Upper lobe of left lung (tissue), 6 donors: Measurements from ENCODE around the gene PPP1R1B. TPM values are rescaled to one million over a fixed set of nuclear protein-coding genes. Genes with fewer than 3 reads are reported as not detected.

ENCODE experiments used
- ATAC-seq, 2 donors: fragments of 200-7000 bp; cut with Tn5 transposase; one replicate each; pipeline ENCODE4 v1.9.1; 2022; ENCODE audit warnings: mild to moderate bottlenecking in 2 of 2, moderate library complexity in 2 of 2; ENCODE audit not compliant: low FRiP score in 2 of 2
- DNase-seq, 2 donors: peaks; one replicate each; pipeline ENCODE4 v3.0.0-alpha.2; 2019 to 2020
- H3K27ac ChIP-seq, 4 donors: fragments of 200-600 bp; sonication (generic); one replicate each; pipeline ENCODE4 v1.5.1; 2016 to 2019
- H3K27me3 ChIP-seq, 4 donors: fragments of 200-600 bp; sonication (generic); one replicate each; pipeline ENCODE4 v1.5.1; 2017 to 2019
- H3K36me3 ChIP-seq, 4 donors: fragments of 200-600 bp; sonication (generic); one replicate each; pipeline ENCODE4 v1.5.1; 2016 to 2019
- H3K4me1 ChIP-seq, 4 donors: fragments of 200-600 bp; sonication (generic); one replicate each; pipeline ENCODE4 v1.5.1; 2018 to 2019
- H3K4me3 ChIP-seq, 4 donors: fragments of 200-600 bp; sonication (generic); one replicate each; pipeline ENCODE4 v1.5.1; 2017 to 2019; ENCODE audit warnings: mild to moderate bottlenecking in 2 of 4, moderate library complexity in 1 of 4
- H3K9me3 ChIP-seq, 4 donors: fragments of 200-600 bp; sonication (generic); one replicate each; pipeline ENCODE4 v1.5.1; 2018 to 2019
- CTCF ChIP-seq, 6 experiments: fragments of 450-650 bp in 4 of 6; fragments of 200-600 bp in 2 of 6; sonication (generic) in 2 of 6; IDR thresholded peaks; one replicate each; pipeline ENCODE4 v1.5.1; 2016 to 2019; ENCODE audit warnings: antibody characterized with exemption in 6 of 6
- EP300 ChIP-seq, 4 donors: sonication (generic); formaldehyde crosslinking; IDR thresholded peaks; one replicate each; pipeline ENCODE4 v1.5.1; 2017; ENCODE audit warnings: antibody characterized with exemption in 4 of 4, control low read depth in 2 of 4
- POLR2A ChIP-seq, 4 donors: fragments of 450-650 bp; IDR thresholded peaks; one replicate each; pipeline ENCODE4 v1.5.1; 2016 to 2017; ENCODE audit warnings: antibody characterized with exemption in 4 of 4, mild to moderate bottlenecking in 2 of 4
- POLR2AphosphoS5 ChIP-seq, 2 donors: sonication (generic); formaldehyde crosslinking; IDR thresholded peaks; one replicate each; pipeline ENCODE4 v1.5.1; 2017; ENCODE audit warnings: antibody characterized with exemption in 2 of 2
- WGBS, 2 donors: methylation state at CpG; one replicate each; pipeline ENCODE4 v1.1.5; 2017 to 2018; 5-methylcytosine and 5-hydroxymethylcytosine counted together
- total RNA-seq, 6 donors: library from RNA; depleted of rRNA in 4 of 6; stranded (reverse); fragments of >200 nt in 4 of 6; gene quantifications; one replicate each; pipeline versions ENCODE4 v1.1.0 to v1.2.1, GENCODE V29; 2016 to 2021
- donor health status: DM: no; HTN: no; CAD: no; lungs with moderate emphysema.
- donor health status: DM: no; HTN: yes; CAD: no; lungs with severe emphysema.

Gene PPP1R1B
- total RNA-seq, 6 donors from 2014 or later, result 10.9 to 22.4 (median 13.8) TPM

- peak; percentile 82 to 84 for ATAC-seq
- Histone ChIP-seq H3K4me1 (peaks cover 13 to 37% (median 28%) of the 10 kb centered on the region in 4 donors), H3K4me3 (no peak overlapping the region), H3K27me3 (peaks cover 4 to 22% (median 14%) of the 10 kb centered on the region in 4 donors), H3K36me3 (no peaks in the 10 kb centered on the region), H3K27ac (no peak overlapping the region), H3K9me3 (no peaks in the 10 kb centered on the region)
- no peak for TF ChIP-seq POLR2A (IDR thresholded peaks at IDR 0.05)
- TF ChIP-seq CTCF (IDR thresholded peaks at IDR 0.05), result peak; percentile 86 to 96 (median 94)
- TF ChIP-seq POLR2AphosphoS5 (IDR thresholded peaks at IDR 0.05), result no peak
- 4 to 16% methylated on average over 5 to 16 of the region's 16 CpGs for WGBS, 2 donors
- DNase-seq, result peak; percentile 91 to 94
These were observed 3.3 kb upstream of the PPP1R1B start for GRCh38 chr17:39623356-39623950.

DNA sequence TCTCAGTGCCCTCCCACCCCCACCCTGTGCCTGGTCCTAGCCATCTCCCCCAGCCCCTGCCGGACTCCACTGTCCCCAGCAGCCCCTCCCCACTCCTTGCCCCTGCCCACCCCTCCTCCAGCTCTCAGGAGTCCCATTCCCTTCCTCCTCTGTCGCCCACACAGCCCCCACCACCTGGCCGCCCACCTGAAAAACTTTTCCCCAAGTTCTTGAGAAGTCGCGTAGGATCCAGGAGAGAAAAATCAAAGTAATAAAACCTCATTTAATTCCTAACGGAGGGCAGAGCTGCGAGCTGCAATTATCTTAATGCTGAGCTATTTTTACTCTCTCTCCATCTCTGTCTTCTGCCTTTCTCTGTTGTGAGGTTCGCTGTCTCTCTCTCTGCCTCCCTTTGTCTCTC is 2.4 kb upstream of the PPP1R1B start:
- H3K27me3 ChIP-seq, result peaks cover 4 to 17% (median 14%) of the 10 kb centered on the region in 4 donors
- H3K36me3 ChIP-seq, result no peaks in the 10 kb centered on the region
- WGBS, 2 donors, result 79 to 82% methylated on average over 8 of the region's 8 CpGs
- no peak for ATAC-seq
- TF ChIP-seq POLR2A (IDR thresholded peaks at IDR 0.05), result no peak
- TF ChIP-seq CTCF (IDR thresholded peaks at IDR 0.05), result no peak
- no peak for TF ChIP-seq EP300 (IDR thresholded peaks at IDR 0.05)
- no peak for TF ChIP-seq POLR2AphosphoS5 (IDR thresholded peaks at IDR 0.05)
- H3K27ac ChIP-seq, result no peak overlapping the region
- H3K4me3 ChIP-seq, result no peak overlapping the region
- DNase-seq, result no peak
- H3K9me3 ChIP-seq, result no peaks in the 10 kb centered on the region
- peaks cover 11 to 35% (median 25%) of the 10 kb centered on the region in 4 donors for H3K4me1 ChIP-seq

DNA sequence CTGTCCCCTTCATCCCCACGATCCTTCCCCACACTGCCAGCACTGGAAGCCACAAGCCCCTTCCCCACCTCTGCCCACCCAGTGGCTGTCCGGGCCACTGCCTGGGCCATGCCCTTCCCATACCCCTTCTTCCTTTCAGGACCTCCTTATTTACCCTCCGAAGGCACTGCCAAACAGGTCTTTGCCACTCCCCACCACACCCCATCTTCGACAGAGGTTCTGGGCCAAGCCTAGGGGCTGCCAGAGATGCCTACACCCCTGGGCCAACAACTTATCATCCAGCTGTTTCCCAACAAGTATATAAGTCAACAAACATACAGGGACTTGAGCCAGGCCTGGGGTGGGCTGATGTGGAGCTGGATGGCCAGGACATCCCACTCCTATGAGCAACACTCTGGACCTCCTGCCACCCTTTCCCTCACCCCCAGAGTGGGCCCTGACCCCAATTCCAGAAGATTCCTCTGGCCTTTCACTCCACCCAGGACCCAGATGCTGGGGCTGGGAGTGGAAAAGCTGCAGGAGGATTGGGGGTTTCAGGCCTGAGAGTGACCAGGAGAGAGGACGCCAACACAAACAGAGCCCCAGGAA is 1.5 kb upstream of the PPP1R1B start:
- Histone ChIP-seq H3K9me3 (no peaks in the 10 kb centered on the region), H3K27ac (no peak overlapping the region), H3K36me3 (no peaks in the 10 kb centered on the region), H3K4me1 (peaks cover 11 to 43% (median 30%) of the 10 kb centered on the region in 4 donors), H3K27me3 (peaks cover 4 to 17% (median 14%) of the 10 kb centered on the region in 4 donors), H3K4me3 (no peak overlapping the region)
- TF ChIP-seq CTCF (IDR thresholded peaks at IDR 0.05), result no peak
- TF ChIP-seq POLR2AphosphoS5 (IDR thresholded peaks at IDR 0.05), result no peak
- TF ChIP-seq EP300 (IDR thresholded peaks at IDR 0.05), result no peak
- TF ChIP-seq POLR2A (IDR thresholded peaks at IDR 0.05), result no peak
- ATAC-seq (no peak), DNase-seq (no peak)
- WGBS, 2 donors, result 65 to 84% methylated on average over 4 to 5 of the region's 5 CpGs

DNA sequence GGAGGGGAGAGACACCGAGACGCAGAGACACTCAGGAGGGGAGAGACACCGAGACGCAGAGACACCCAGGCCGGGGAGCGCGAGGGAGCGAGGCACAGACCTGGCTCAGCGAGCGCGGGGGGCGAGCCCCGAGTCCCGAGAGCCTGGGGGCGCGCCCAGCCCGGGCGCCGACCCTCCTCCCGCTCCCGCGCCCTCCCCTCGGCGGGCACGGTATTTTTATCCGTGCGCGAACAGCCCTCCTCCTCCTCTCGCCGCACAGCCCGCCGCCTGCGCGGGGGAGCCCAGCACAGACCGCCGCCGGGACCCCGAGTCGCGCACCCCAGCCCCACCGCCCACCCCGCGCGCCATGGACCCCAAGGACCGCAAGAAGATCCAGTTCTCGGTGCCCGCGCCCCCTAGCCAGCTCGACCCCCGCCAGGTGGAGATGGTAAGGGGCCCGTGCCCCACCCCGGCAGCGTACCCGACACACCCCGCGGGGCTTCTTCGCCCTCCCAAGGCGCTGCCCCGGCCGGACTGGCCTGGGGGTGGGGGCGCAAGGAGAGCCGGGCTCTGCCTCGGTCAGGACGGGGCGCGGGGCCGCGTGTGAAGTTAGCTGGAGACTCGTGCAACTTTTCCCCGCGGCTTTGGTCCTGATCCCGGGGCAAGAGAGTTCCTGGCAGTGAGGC is 427 bp downstream of the PPP1R1B start:
- ATAC-seq, result no peak
- peaks cover 4 to 17% (median 14%) of the 10 kb centered on the region in 4 donors for H3K27me3 ChIP-seq
- H3K9me3 ChIP-seq, result no peaks in the 10 kb centered on the region
- H3K36me3 ChIP-seq, result no peaks in the 10 kb centered on the region
- TF ChIP-seq POLR2AphosphoS5 (IDR thresholded peaks at IDR 0.05) (no peak), CTCF (IDR thresholded peaks at IDR 0.05) (no peak), POLR2A (IDR thresholded peaks at IDR 0.05) (peak in 1 of 4 donors; percentile 6)
- peak in 1 of 2 donors; percentile 84 for DNase-seq
- peak overlapping the region in 3 of 4 donors; percentile 43 to 53 (median 44) for H3K4me3 ChIP-seq
- 3 to 14% methylated on average over 15 to 33 of the region's 72 CpGs for WGBS, 2 donors
- H3K4me1 ChIP-seq, result peaks cover 11 to 45% (median 32%) of the 10 kb centered on the region in 4 donors
- H3K27ac ChIP-seq, result peak overlapping the region in 3 of 4 donors; percentile 3 to 77 (median 70)
